Left ventricle myocardium inferior (tissue), 1 donor: ENCODE data around the gene AIFM1. TPM values are rescaled to one million over a fixed set of nuclear protein-coding genes. Genes with fewer than 3 reads are reported as not detected.

Source experiments
- DNase-seq: peaks from one replicate; pipeline ENCODE4 v3.0.0-alpha.2; 2020
- H3K27ac ChIP-seq: fragments of 200-600 bp; replicated peaks from 2 replicates; pipeline ENCODE4 v1.8.0; 2021
- H3K27me3 ChIP-seq: fragments of 200-600 bp; 2 replicates; pipeline ENCODE4 v1.8.0; 2021; ENCODE audit warnings: low read depth
- H3K36me3 ChIP-seq: fragments of 200-600 bp; 2 replicates; pipeline ENCODE4 v1.8.0; 2021
- H3K4me1 ChIP-seq: fragments of 200-600 bp; 2 replicates; pipeline ENCODE4 v1.8.0; 2021
- H3K4me3 ChIP-seq: fragments of 200-600 bp; 2 replicates; pipeline ENCODE4 v1.8.0; 2021; ENCODE audit warnings: mild to moderate bottlenecking, moderate library complexity
- H3K9me3 ChIP-seq: fragments of 200-600 bp; replicated peaks from 2 replicates; pipeline ENCODE4 v1.8.0; 2021
- intact Hi-C: fragments of 100-400 bp; cut with micrococcal nuclease; formaldehyde crosslinking; loops from one replicate; pipeline ENCODE4 v1.11.0; 2022
- total RNA-seq: library from RNA; stranded (reverse); fragmentation: NEBNext Ultra II Directional; extraction: Animal tissue kit (Norgen Biotek cat#: 25700); gene quantifications from one replicate; pipeline ENCODE4 v1.2.1, GENCODE V29; 2021
- TF ChIP-seq, protein P1 (sequence below): fragments of 200-600 bp; IDR thresholded peaks from 2 replicates; pipeline ENCODE4 v1.8.0; 2021; ENCODE audit warnings: antibody characterized with exemption, mild to moderate bottlenecking, borderline replicate concordance
- donor health status: DM: no; HTN: yes; CAD: no; lungs with severe emphysema.

AIFM1 gene
- total RNA-seq, 1 donor from 2014 or later: 127 TPM

DNA sequence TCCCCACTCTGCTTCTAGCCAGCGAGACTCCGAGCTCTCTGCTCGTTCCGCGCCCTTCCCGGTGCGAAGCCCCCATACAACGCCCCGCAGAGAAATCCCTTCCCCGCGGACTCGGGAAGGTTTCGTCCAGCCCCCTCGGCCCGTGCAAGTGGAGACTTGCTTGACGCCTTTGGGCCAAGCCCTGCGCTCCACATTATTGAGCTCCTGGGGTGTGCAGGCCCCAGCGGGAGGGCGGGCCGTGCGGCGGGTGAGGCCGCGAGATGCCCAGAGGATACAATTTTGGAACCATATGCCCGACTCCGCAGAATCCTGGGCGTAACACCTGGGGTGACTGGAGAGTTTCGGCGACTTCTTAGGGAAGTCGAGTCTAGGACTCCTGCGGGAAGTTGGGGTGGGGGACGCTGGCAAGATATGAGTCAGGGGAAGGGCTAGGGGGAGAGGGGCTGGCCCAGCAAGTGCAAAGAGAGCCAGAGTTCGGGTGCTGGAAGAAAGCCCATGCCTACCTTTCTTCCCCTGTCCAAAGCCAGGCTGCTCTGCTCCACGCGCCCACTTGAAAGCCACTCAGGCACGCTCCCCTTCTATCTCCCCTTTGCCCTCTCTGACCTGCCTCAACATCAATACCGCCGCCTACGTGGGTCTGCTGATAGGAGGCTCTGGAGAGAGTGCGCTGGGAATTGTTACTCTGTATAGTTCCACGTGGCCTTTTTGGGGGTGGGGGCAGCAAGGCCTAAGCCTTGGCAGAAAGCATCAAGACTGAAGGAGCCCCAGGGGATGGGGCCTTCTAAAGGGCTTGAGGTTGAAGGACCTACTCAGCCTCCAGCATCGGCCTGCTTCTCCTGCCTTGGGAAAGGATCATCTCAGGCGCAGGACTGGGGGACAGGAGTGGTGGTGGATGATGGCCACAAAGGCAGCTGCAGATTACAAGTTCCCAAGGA lies 54.2 kb downstream of the AIFM1 start:
- Histone ChIP-seq H3K27ac (peak overlapping the region; percentile 87), H3K9me3 (no peaks in the 10 kb centered on the region), H3K36me3 (no peaks in the 10 kb centered on the region), H3K27me3 (no peaks in the 10 kb centered on the region), H3K4me1 (peaks cover 8% of the 10 kb centered on the region), H3K4me3 (peak overlapping the region; percentile 72)
- intact Hi-C loops: no loop called here
- TF ChIP-seq, protein P1, sequence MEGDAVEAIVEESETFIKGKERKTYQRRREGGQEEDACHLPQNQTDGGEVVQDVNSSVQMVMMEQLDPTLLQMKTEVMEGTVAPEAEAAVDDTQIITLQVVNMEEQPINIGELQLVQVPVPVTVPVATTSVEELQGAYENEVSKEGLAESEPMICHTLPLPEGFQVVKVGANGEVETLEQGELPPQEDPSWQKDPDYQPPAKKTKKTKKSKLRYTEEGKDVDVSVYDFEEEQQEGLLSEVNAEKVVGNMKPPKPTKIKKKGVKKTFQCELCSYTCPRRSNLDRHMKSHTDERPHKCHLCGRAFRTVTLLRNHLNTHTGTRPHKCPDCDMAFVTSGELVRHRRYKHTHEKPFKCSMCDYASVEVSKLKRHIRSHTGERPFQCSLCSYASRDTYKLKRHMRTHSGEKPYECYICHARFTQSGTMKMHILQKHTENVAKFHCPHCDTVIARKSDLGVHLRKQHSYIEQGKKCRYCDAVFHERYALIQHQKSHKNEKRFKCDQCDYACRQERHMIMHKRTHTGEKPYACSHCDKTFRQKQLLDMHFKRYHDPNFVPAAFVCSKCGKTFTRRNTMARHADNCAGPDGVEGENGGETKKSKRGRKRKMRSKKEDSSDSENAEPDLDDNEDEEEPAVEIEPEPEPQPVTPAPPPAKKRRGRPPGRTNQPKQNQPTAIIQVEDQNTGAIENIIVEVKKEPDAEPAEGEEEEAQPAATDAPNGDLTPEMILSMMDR: no peak
- DNase-seq: no peak

DNA sequence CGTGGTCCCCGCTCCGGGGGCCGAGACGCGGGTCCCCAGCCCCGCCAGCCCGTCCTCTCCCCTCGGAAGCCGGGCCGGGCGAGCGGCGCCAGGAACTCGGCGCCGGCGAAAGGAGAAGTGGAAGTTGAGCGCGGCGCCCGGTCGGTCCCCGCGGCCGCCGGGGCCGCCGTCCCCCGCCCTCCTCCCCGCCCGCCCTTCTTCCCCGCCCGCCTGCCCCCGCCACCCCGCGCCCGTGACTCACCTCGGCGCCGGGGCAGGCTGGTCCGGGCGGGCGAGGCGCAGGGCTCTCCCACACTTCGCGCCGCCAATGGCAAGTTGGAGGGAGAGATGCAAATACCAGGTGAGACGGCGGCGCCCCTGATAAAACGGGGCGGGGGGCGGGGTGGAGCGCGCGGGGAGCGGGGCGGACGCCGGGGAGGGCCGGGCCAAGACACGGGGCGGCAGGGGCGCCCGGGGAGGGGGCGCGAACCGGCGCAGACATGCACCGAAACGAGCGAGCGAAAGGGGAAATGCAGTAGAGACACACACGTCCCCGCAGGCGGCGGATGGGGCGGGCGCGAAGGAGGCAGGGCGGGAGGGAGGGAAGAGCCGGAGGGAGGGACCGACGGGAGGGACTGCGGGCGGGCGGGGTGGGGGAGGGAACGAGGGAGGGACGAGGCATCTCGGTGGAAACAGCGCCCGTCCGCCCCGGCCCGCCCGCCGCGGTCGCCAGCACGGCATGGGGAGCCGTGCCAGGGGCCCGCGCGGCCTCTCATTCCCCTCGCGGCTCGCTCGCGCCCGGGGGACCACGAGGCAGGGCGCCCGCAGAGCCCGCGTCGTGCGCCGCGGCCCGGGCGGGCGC lies 55.0 kb downstream of the AIFM1 start, which contains the start of gene ELF4:
Gene ELF4 (minus strand): TSS at position 119 of the 841 bp plus-strand sequence. CDS start 29,167 bp downstream, outside the sequence.
- peak; percentile 49 for DNase-seq
- TF ChIP-seq, protein P1: no peak
- peak within 1 kb of the TSS; percentile 72 for H3K4me3 ChIP-seq

DNA sequence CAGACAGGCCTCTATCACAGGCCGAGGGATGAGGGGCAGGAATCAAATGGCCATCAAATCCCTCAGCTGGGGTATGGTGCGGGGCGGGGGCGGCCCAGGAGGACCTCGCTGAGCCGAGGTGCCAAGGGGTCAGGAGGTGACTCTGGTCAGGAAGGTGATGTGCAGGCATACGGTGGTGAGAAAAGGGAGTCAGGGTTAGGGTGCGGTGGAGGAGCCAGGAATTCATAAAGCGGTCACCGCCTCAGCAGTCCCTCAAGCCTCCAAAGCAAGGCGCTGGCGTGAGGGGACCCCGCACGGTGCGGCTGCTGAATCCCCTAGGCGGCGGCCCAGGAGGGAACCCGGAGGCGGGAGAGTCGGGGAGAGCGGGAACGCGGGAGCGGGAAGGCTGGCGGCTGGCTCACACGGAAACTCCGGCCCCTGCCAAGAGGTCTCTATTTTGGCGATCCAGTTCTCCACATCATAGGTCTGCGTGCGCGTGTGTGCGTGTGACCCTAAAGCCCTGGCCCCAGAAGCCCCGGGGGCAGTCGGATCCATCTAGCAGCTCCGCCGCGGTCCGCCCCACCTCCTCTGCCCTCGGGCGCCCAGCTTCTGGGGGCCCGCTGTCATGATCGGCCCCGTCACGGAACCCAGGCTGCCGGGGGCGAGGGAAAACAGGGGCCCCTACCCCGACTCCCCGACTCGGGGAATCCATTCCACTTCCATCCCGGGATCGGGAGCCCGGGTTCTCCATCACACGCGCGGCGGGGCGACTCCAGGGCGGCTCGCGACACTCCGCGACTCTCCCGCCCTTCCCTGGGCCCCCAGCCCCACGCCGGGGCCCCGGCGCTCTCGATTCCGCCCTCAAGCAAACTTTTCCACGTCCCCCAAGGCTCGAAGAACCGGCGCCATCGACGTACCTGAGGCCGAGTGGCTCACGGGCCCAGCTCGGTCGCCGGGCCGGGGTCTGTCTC lies 55.9 kb downstream of the AIFM1 start:
- intact Hi-C loops: no loop called here
- Histone ChIP-seq H3K27ac (peak overlapping the region; percentile 87), H3K4me3 (peak overlapping the region; percentile 72), H3K9me3 (no peaks in the 10 kb centered on the region), H3K27me3 (no peaks in the 10 kb centered on the region), H3K36me3 (no peaks in the 10 kb centered on the region), H3K4me1 (peaks cover 15% of the 10 kb centered on the region)
- no peak for DNase-seq
- TF ChIP-seq, protein P1: no peak

More for the DNA sequence above, 55.0 kb downstream of the AIFM1 start, which contains the start of gene ELF4:
- H3K27ac ChIP-seq: peak within 1 kb of the TSS; percentile 87
- H3K4me1 ChIP-seq: peaks cover 15% of the 10 kb centered on the region
- H3K36me3 ChIP-seq: no peaks in the 10 kb centered on the region
- intact Hi-C loops: no loop called here
- H3K9me3 ChIP-seq: no peaks in the 10 kb centered on the region
- no peaks in the 10 kb centered on the region for H3K27me3 ChIP-seq

DNA sequence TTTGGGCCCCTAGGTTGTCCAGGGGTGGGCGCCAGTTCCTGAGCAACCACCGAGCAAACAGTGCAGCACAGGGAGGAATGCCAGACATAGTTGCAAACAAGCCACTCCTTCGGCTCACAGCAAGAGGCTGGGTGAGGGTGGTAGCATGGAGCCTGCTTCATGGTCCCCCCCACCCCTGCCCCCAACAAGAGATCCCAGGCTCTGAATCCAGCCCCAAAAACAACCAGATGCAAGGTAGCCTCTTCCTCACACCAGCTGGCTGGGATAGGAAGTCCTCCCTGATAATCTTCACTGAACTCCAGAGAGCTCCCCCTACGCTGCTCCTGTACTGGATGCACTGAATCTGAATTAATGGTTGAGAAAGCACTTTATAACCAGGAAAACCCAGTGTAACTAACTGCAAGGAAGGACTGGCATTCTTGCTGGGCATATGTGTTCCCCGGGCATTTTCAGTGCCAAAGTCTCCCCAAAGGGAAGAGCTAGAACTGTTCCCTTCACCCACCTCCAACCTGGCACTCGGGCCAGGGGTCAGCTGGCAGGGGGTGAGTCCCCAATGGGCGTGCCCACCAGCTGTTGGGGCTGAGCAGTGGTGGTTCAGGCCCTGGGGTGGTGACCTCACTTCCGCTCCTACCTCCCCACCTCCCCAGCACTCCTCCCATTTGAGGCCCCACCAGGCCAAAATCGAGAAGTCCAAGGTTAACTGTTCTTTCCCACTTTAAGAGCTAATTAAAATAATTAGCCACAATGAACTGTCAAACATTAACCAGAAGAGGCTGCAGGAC lies 56.8 kb downstream of the AIFM1 start:
- Histone ChIP-seq H3K9me3 (no peaks in the 10 kb centered on the region), H3K36me3 (no peaks in the 10 kb centered on the region), H3K4me1 (peaks cover 16% of the 10 kb centered on the region), H3K4me3 (peak overlapping the region; percentile 72), H3K27me3 (no peaks in the 10 kb centered on the region), H3K27ac (peak overlapping the region; percentile 87)
- intact Hi-C loops: no loop called here
- TF ChIP-seq, protein P1: no peak
- DNase-seq: peak; percentile 39
